Measurements from ENCODE around the gene KMT5B. TPM values are rescaled to one million over a fixed set of nuclear protein-coding genes. Genes with fewer than 3 reads are reported as not detected.
A peak's percentile ranks its signal among the peaks of the same experiment; 100 is the strongest.

The KMT5B gene
- total and polyA plus RNA-seq, 2 of the 13 experiments (the other 11 are each of a cell fraction or from before 2014, with no cell fraction given) = 17.6 to 23.7 TPM

GRCh38 chr11:68146704-68147474, 66.2 kb downstream of the KMT5B start (continued):
- TF ChIP-seq ZMYM4 (CRISPR knock-in tag; IDR thresholded peaks at IDR 0.05) (peak; percentile 90), SAP130 (CRISPR knock-in tag; IDR thresholded peaks at IDR 0.05; ENCODE audit: low read depth) (peak; percentile 99), TMF1 (CRISPR knock-in tag; IDR thresholded peaks at IDR 0.05; ENCODE audit: low read depth) (no peak), NR2F6 (IDR thresholded peaks at IDR 0.05) (peak; percentile 83), NR2F6 (CRISPR knock-in tag; IDR thresholded peaks at IDR 0.05) (peak; percentile 91), ZNF383 (CRISPR knock-in tag; IDR thresholded peaks at IDR 0.05; ENCODE audit: borderline replicate concordance) (no peak), YY1 (IDR thresholded peaks at IDR 0.05; ENCODE audit: insufficient read depth, insufficient replicate concordance, low read depth, low read length) (no peak), JUNB (CRISPR knock-in tag; IDR thresholded peaks at IDR 0.05; ENCODE audit: borderline replicate concordance) (no peak), HNRNPH1 (optimal IDR thresholded peaks at IDR 0.05; ENCODE audit: low read depth, low read length) (no peak), CEBPG (CRISPR knock-in tag; IDR thresholded peaks at IDR 0.05) (peak; percentile 62), ATRX (CRISPR knock-in tag; IDR thresholded peaks at IDR 0.05; ENCODE audit: borderline replicate concordance) (no peak), SCMH1 (CRISPR knock-in tag; IDR thresholded peaks at IDR 0.05; ENCODE audit: borderline replicate concordance) (no peak), DR1 (CRISPR knock-in tag; IDR thresholded peaks at IDR 0.05) (no peak; the same call in 1 of the 2 replicates), BATF2 (CRISPR knock-in tag; IDR thresholded peaks at IDR 0.05) (no peak), ZNF737 (CRISPR knock-in tag; IDR thresholded peaks at IDR 0.05; ENCODE audit: borderline replicate concordance) (no peak), NFIB (CRISPR knock-in tag; IDR thresholded peaks at IDR 0.05; ENCODE audit: borderline replicate concordance) (no peak), ETS1 (CRISPR knock-in tag; IDR thresholded peaks at IDR 0.05) (no peak), ZNF605 (CRISPR knock-in tag; IDR thresholded peaks at IDR 0.05) (peak; percentile 80), ZFP90 (CRISPR knock-in tag; IDR thresholded peaks at IDR 0.05; ENCODE audit: borderline replicate concordance) (no peak), PHF21A (CRISPR knock-in tag; IDR thresholded peaks at IDR 0.05) (peak; percentile 95), ZNF792 (CRISPR knock-in tag; IDR thresholded peaks at IDR 0.05) (peak; percentile 73; the same call in 1 of the 2 replicates), REXO4 (CRISPR knock-in tag; IDR thresholded peaks at IDR 0.05; ENCODE audit: borderline replicate concordance) (no peak; the same call in 1 of the 2 replicates), ZSCAN25 (CRISPR knock-in tag; IDR thresholded peaks at IDR 0.05) (peak; percentile 86)
- TF ChIP-seq, protein P1, sequence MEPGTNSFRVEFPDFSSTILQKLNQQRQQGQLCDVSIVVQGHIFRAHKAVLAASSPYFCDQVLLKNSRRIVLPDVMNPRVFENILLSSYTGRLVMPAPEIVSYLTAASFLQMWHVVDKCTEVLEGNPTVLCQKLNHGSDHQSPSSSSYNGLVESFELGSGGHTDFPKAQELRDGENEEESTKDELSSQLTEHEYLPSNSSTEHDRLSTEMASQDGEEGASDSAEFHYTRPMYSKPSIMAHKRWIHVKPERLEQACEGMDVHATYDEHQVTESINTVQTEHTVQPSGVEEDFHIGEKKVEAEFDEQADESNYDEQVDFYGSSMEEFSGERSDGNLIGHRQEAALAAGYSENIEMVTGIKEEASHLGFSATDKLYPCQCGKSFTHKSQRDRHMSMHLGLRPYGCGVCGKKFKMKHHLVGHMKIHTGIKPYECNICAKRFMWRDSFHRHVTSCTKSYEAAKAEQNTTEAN (CRISPR knock-in tag; conservative IDR thresholded peaks at IDR 0.05) = peak; percentile 70; the same call in 1 of the 2 replicates
- TF ChIP-seq, protein P2, sequence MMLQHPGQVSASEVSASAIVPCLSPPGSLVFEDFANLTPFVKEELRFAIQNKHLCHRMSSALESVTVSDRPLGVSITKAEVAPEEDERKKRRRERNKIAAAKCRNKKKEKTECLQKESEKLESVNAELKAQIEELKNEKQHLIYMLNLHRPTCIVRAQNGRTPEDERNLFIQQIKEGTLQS (CRISPR knock-in tag; IDR thresholded peaks at IDR 0.05) = no peak

All from HepG2 (cell line).